H9 (cell line): ENCODE data around the gene ELAVL4. TPM values are rescaled to one million over a fixed set of nuclear protein-coding genes. Genes with fewer than 3 reads are reported as not detected.

Experiments
- DNase-seq: peaks from one replicate; pipeline ENCODE4 v3.0.0-alpha.2; 2017
- H2AFZ ChIP-seq: one replicate; pipeline ENCODE4 v1.6.1; 2013; ENCODE audit warnings: mild to moderate bottlenecking, low read length, control low read depth, moderate library complexity
- H2AK5ac ChIP-seq: 2 replicates; pipeline ENCODE4 v1.6.1; 2013; ENCODE audit warnings: low read length, control low read depth, mixed read lengths; ENCODE audit not compliant: insufficient read length
- H2BK120ac ChIP-seq: one replicate; pipeline ENCODE4 v1.6.1; 2013; ENCODE audit warnings: low read depth, mild to moderate bottlenecking, low read length, control low read depth, inconsistent platforms; ENCODE audit not compliant: poor library complexity, severe bottlenecking
- H2BK12ac ChIP-seq: 2 replicates; pipeline ENCODE4 v1.6.1; 2013; ENCODE audit warnings: low read length, control low read depth, mixed read lengths, low read depth; ENCODE audit not compliant: insufficient read length
- H2BK15ac ChIP-seq: 2 replicates; pipeline ENCODE4 v1.6.1; 2013; ENCODE audit warnings: low read depth, low read length, control low read depth
- H2BK20ac ChIP-seq: one replicate; pipeline ENCODE4 v1.6.1; 2013; ENCODE audit warnings: low read depth, mild to moderate bottlenecking, low read length, control low read depth, inconsistent platforms; ENCODE audit not compliant: poor library complexity, severe bottlenecking
- H2BK5ac ChIP-seq: 2 replicates; pipeline ENCODE4 v1.6.1; 2013; ENCODE audit warnings: low read length, control low read depth, mixed read lengths; ENCODE audit not compliant: insufficient read length
- H3K14ac ChIP-seq: 2 replicates; pipeline ENCODE4 v1.6.1; 2013; ENCODE audit warnings: low read length, control low read depth; ENCODE audit not compliant: insufficient read depth
- H3K18ac ChIP-seq: 2 replicates; pipeline ENCODE4 v1.6.1; 2013; ENCODE audit warnings: low read depth, mild to moderate bottlenecking, mixed read lengths, low read length, control low read depth; ENCODE audit not compliant: insufficient read length
- H3K23ac ChIP-seq: 2 replicates; pipeline ENCODE4 v1.6.1; 2013; ENCODE audit warnings: low read length, control low read depth, mixed read lengths, low read depth; ENCODE audit not compliant: insufficient read length
- H3K23me2 ChIP-seq: 2 replicates; pipeline ENCODE4 v1.6.1; 2013; ENCODE audit warnings: low read depth, mild to moderate bottlenecking, mixed read lengths, low read length, control low read depth; ENCODE audit not compliant: insufficient read length, poor library complexity, severe bottlenecking
- H3K27ac ChIP-seq: 2 replicates; pipeline ENCODE4 v1.5.1; 2013; ENCODE audit warnings: low read length, control low read depth, mixed read lengths, low read depth; ENCODE audit not compliant: insufficient read length
- H3K27me3 ChIP-seq: 2 replicates; pipeline ENCODE4 v1.6.1; 2013; ENCODE audit warnings: low read length, control low read depth, inconsistent platforms; ENCODE audit not compliant: insufficient read depth
- H3K4ac ChIP-seq: 2 replicates; pipeline ENCODE4 v1.6.1; 2013; ENCODE audit warnings: low read depth, mild to moderate bottlenecking, control low read depth, inconsistent platforms, low read length, moderate library complexity
- H3K4me1 ChIP-seq: 2 replicates; pipeline ENCODE4 v1.6.1; 2013; ENCODE audit warnings: low read length, control low read depth, inconsistent platforms; ENCODE audit not compliant: insufficient read depth
- H3K4me2 ChIP-seq: 2 replicates; pipeline ENCODE4 v1.6.1; 2013; ENCODE audit warnings: low read length, control low read depth, mixed read lengths; ENCODE audit not compliant: insufficient read length, insufficient read depth
- H3K56ac ChIP-seq: 2 replicates; pipeline ENCODE4 v1.6.1; 2013; ENCODE audit warnings: low read depth, mild to moderate bottlenecking, mixed read lengths, low read length, control low read depth; ENCODE audit not compliant: insufficient read length
- H3K79me1 ChIP-seq: 2 replicates; pipeline ENCODE4 v1.6.1; 2013; ENCODE audit warnings: low read depth, mild to moderate bottlenecking, moderate library complexity, low read length, control low read depth, inconsistent platforms; ENCODE audit not compliant: insufficient read depth, poor library complexity, severe bottlenecking
- H3K79me2 ChIP-seq: 2 replicates; pipeline ENCODE4 v1.6.1; 2013; ENCODE audit warnings: low read length, control low read depth, inconsistent platforms; ENCODE audit not compliant: insufficient read depth
- H3K9ac ChIP-seq: 2 replicates; pipeline ENCODE4 v1.6.1; 2013; ENCODE audit warnings: low read length, control low read depth, mixed read lengths; ENCODE audit not compliant: insufficient read length; ENCODE audit errors: extremely low read depth
- H3K9me3 ChIP-seq: one replicate; pipeline ENCODE4 v1.6.1; 2013; ENCODE audit warnings: low read depth, low read length, inconsistent platforms; ENCODE audit not compliant: control insufficient read depth
- H3T11ph ChIP-seq: one replicate; pipeline ENCODE4 v1.6.1; 2013; ENCODE audit warnings: mild to moderate bottlenecking, low read length, control low read depth, inconsistent platforms
- H4K20me1 ChIP-seq: one replicate; pipeline ENCODE4 v1.6.1; 2013; ENCODE audit not compliant: control insufficient read depth, insufficient read length, insufficient read depth
- H4K5ac ChIP-seq: 2 replicates; pipeline ENCODE4 v1.6.1; 2013; ENCODE audit warnings: low read depth, mild to moderate bottlenecking, mixed read lengths, low read length, control low read depth; ENCODE audit not compliant: insufficient read length
- H4K8ac ChIP-seq: replicated peaks from 2 replicates; pipeline ENCODE4 v1.6.1; 2013; ENCODE audit warnings: low read length, control low read depth, mixed read lengths, low read depth; ENCODE audit not compliant: insufficient read length
- H4K91ac ChIP-seq: 2 replicates; pipeline ENCODE4 v1.6.1; 2013; ENCODE audit warnings: low read depth, mild to moderate bottlenecking, moderate library complexity, mixed read lengths, low read length, control low read depth; ENCODE audit not compliant: insufficient read length
- H3K27ac Mint-ChIP-seq, 3 experiments: 2 replicates in 2 of 3; 3 replicates in 1 of 3; pipeline ENCODE4 v1.8.0; 2020 to 2021; ENCODE audit warnings: mixed read lengths in 3 of 3, mild to moderate bottlenecking in 1 of 3, moderate library complexity in 1 of 3
- H3K27me3 Mint-ChIP-seq: 2 replicates; pipeline ENCODE4 v1.8.0; 2021; ENCODE audit warnings: low read depth, mild to moderate bottlenecking, moderate library complexity, mixed read lengths
- H3K36me3 Mint-ChIP-seq, 3 experiments: 2 replicates in 2 of 3; 3 replicates in 1 of 3; pipeline ENCODE4 v1.8.0; 2020 to 2021; ENCODE audit warnings: low read depth in 3 of 3, mixed read lengths in 3 of 3; ENCODE audit not compliant: insufficient read depth in 1 of 3
- H3K4me1 Mint-ChIP-seq, 2 experiments: 2 replicates each; pipeline ENCODE4 v1.8.0; 2020; ENCODE audit warnings: mixed read lengths in 2 of 2
- H3K4me3 Mint-ChIP-seq, 2 experiments: 2 replicates in 1 of 2; 3 replicates in 1 of 2; pipeline ENCODE4 v1.8.0; 2020 to 2021; ENCODE audit warnings: mild to moderate bottlenecking in 2 of 2, mixed read lengths in 2 of 2, moderate library complexity in 1 of 2
- H3K9me3 Mint-ChIP-seq, 2 experiments: 2 replicates in 1 of 2; 3 replicates in 1 of 2; pipeline ENCODE4 v1.8.0; 2020; ENCODE audit warnings: mild to moderate bottlenecking in 2 of 2, mixed read lengths in 2 of 2, moderate library complexity in 1 of 2
- CTCF ChIP-seq: fragments of 200-600 bp; sonication (generic); conservative IDR thresholded peaks from 3 replicates; pipeline ENCODE4 v1.8.0; 2021; ENCODE audit warnings: antibody characterized with exemption, mild to moderate bottlenecking
- WGBS: extraction: QIAGEN DNeasy Blood & Tissue Kit; methylation state at CpG from one replicate; pipeline ENCODE4 v1.1.7; 2013; ENCODE audit warnings: missing lambda C conversion rate, low lambda C conversion rate, mixed read lengths; ENCODE audit not compliant: insufficient read length; ENCODE audit errors: extremely low coverage; 5-methylcytosine and 5-hydroxymethylcytosine counted together
- total RNA-seq: library from RNA; stranded (reverse); gene quantifications from 2 replicates; pipeline ENCODE4 v1.2.1, GENCODE V29; 2021

ELAVL4 gene
- total RNA-seq, 1 experiment from 2014 or later: not detected

GRCh38 chr1:50106095-50106761 lies 2.5 kb upstream of the ELAVL4 start:
- Histone ChIP-seq H2BK20ac (no peak overlapping the region), H3K27ac (no peak overlapping the region), H2BK120ac (no peak overlapping the region), H3K79me1 (no peaks in the 10 kb centered on the region), H4K8ac (no peak overlapping the region), H2BK15ac (no peak overlapping the region), H3K14ac (no peak overlapping the region), H4K5ac (no peak overlapping the region), H3K4ac (no peak overlapping the region), H3K9ac (no peak overlapping the region), H3K23ac (no peak overlapping the region), H3K4me2 (no peak overlapping the region), H4K20me1 (no peaks in the 10 kb centered on the region), H3T11ph (no peak overlapping the region), H2AFZ (no peak overlapping the region), H3K4me1 (peaks cover 3% of the 10 kb centered on the region; the same call in 1 of the 2 replicates), H3K56ac (no peak overlapping the region), H3K23me2 (no peaks in the 10 kb centered on the region), H3K18ac (no peak overlapping the region), H4K91ac (no peak overlapping the region), H2AK5ac (no peak overlapping the region), H3K79me2 (no peaks in the 10 kb centered on the region), H2BK5ac (no peak overlapping the region), H3K9me3 (no peaks in the 10 kb centered on the region), H2BK12ac (no peak overlapping the region), H3K27me3 (no peaks in the 10 kb centered on the region)
- H3K4me3 Mint-ChIP-seq: no peak overlapping the region
- H3K36me3 Mint-ChIP-seq: peaks cover 0 to 30% (median 0%) of the 10 kb centered on the region in 3 experiments; a peak in 2 of 7 replicates
- DNase-seq: no peak
- WGBS: no CpG with 5 or more reads among the region's 12 CpGs
- peaks cover 0 to 83% of the 10 kb centered on the region in 2 experiments; a peak in 2 of 5 replicates for H3K9me3 Mint-ChIP-seq
- peaks cover 0 to 5% of the 10 kb centered on the region in 2 experiments; a peak in 1 of 4 replicates for H3K4me1 Mint-ChIP-seq
- no peaks in the 10 kb centered on the region; the same call in 1 of the 2 replicates for H3K27me3 Mint-ChIP-seq
- H3K27ac Mint-ChIP-seq: no peak overlapping the region
- TF ChIP-seq CTCF: no peak
